GM12891 (cell line): ENCODE results near the gene TMEM245.

Experiments used
- POLR2A ChIP-seq: IDR thresholded peaks from 2 replicates; pipeline ENCODE4 v1.6.1; 2011; ENCODE audit warnings: low read depth, low read length, control low read depth
- POLR2AphosphoS5 ChIP-seq: IDR thresholded peaks from 2 replicates; pipeline ENCODE4 v1.6.1; 2011; ENCODE audit warnings: low read depth, low read length, control low read depth
- POU2F2 ChIP-seq: IDR thresholded peaks from 2 replicates; pipeline ENCODE4 v1.6.1; 2011; ENCODE audit warnings: low read depth, mild to moderate bottlenecking, control low read depth, low read length, moderate library complexity
- SPI1 ChIP-seq: IDR thresholded peaks from 2 replicates; pipeline ENCODE4 v1.6.1; 2011; ENCODE audit warnings: low read depth, low read length, control low read depth
- TAF1 ChIP-seq: IDR thresholded peaks from 2 replicates; pipeline ENCODE4 v1.6.1; 2011; ENCODE audit warnings: low read depth, low read length, control low read depth

DNA sequence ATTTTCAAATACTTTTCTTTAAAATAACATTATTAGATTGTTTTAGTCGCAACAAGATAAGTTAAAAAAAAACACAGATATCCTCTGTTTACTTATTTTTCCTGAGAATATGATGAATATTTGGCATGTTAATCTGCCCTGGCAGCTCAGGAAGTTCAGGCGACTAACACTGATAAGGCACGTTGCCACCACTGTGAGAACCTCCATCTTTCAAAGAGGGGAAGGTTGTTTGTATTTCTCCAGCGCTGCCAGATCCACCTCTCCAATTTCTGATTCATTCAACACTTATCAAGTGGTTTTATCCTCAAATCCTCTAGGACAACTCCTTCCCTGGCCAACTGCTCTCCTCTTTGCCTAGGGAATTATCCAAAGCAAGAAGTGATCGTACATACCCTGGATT is 128.3 kb downstream of the TMEM245 start:
- TF ChIP-seq POLR2AphosphoS5 (no peak), POLR2A (no peak), TAF1 (no peak), SPI1 (no peak), POU2F2 (no peak)
